Activated CD4-positive, alpha-beta T cell treated with anti-CD3 and anti-CD28 coated beads for 4 hours (primary cell): Measurements from ENCODE around the gene PGBD2.
"Not testable (repeated sequence)": the region's sequence is repeated elsewhere in the genome, so short reads cannot be mapped to it uniquely, and the experiment has no call there.

Experiments
- DNase-seq, 2 donors: peaks; one replicate each; pipeline ENCODE4 v3.0.0-alpha.2; 2020

Gene PGBD2

GRCh38 chr1:248889914-248890243, 16.2 kb upstream of the PGBD2 start:
- not testable (repeated sequence) for DNase-seq

DNA sequence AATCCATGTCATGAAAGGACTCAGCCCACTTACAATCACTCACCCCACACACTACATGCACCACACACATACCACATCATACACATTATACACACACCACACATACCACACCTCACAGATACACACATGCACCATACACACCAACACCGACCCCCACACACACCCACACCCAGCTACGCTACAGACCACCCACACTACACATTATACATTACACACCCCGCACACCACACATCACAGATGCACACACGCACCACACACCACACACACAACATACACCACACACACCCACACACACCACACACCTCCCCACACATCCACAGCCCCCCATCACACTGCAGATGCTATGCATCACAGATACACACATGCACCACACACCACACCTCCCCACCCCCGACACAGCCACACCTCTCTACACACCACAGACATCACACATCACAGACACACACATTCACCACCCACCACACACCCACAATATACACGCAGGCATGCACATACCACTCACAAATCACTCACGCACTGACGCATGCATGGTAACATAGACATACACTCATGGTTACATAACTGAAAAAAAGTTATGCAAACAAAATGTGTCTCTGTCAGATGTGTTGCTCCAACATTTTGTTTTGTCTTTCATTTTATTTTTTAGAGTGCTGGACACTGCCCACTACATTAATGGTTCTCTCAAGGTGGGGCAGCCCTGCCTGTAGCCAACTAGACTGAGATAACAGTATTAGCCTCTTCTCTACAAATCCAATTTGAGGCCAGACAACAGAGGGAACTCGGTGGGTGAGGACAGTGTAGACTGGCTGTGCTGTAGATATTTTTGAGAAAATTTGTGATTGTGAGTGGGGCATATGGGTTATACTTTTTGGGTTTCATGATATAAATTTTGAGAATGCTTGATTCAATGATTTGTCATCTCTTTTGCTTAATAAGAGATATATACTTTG, 15.2 kb upstream of the PGBD2 start:
- DNase-seq: no peak

DNA sequence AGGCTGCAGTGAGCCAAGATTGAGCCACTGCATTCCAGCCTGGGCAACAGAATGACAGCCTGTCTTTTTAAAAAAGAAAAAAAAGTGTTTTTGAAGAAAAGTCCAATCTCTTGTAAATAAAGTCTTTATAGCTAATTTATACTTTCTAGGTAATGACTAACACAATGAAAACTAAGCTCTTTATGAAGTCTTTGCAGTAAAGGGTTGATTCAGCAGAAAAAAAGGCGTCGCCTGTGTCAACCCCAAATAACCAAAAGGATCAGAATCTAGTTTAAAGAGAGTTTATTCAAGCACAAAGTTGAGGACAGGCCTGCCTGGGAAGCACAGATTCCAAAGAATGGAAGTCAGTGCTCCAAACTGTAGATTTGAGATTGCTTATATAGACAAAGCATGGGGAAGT, 14.3 kb upstream of the PGBD2 start:
- no peak for DNase-seq

- DNase-seq: no peak
Observed at GRCh38 chr1:248892590-248892989, 13.4 kb upstream of the PGBD2 start.

- DNase-seq: no peak
Observed at GRCh38 chr1:248894837-248895236, 11.2 kb upstream of the PGBD2 start.

- no peak for DNase-seq
Observed at GRCh38 chr1:248897412-248898337, 8.4 kb upstream of the PGBD2 start.

DNA sequence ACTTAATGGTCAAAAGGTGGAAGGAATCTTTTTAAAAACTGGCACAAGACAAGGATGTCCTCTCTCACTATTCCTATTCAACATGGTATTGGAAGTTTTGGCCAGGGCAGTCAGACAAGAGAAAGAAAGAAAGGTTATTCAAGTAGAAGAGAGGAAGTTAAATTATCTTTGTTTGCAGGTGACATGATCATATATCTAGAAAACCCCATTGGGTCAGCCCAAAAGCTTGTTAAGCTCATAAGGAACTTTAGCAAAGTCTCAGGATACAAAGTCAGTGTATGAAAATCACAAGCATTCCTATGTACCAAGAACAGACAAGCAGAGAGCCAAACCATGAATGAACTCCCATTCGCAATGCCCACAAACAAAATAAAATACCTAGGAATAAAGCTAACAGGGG, 5.4 kb upstream of the PGBD2 start:
- no peak for DNase-seq

- DNase-seq: no peak
Observed at GRCh38 chr1:248901578-248901977, 4.5 kb upstream of the PGBD2 start.

- no peak for DNase-seq
Observed at GRCh38 chr1:248904437-248905216, 1.4 kb upstream of the PGBD2 start.

DNA sequence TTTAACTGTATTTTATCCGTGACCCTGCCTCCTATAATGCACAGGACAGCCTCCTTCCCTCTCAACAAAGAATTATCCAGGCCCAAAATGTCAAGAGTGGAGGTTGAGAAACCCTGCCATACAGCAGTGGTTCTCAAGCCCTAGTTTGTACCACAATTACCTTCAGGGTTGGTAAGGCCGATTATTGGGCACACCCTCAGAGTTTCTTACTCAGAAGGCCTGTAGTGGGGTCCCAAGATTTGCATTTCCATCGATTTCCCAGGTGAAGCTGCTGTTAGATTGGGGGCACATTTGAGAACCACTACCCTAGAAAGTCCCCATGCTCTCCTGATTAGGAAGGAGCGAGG, 400 bp upstream of the PGBD2 start:
- DNase-seq: peak in 1 of 2 donors; percentile 5

DNA sequence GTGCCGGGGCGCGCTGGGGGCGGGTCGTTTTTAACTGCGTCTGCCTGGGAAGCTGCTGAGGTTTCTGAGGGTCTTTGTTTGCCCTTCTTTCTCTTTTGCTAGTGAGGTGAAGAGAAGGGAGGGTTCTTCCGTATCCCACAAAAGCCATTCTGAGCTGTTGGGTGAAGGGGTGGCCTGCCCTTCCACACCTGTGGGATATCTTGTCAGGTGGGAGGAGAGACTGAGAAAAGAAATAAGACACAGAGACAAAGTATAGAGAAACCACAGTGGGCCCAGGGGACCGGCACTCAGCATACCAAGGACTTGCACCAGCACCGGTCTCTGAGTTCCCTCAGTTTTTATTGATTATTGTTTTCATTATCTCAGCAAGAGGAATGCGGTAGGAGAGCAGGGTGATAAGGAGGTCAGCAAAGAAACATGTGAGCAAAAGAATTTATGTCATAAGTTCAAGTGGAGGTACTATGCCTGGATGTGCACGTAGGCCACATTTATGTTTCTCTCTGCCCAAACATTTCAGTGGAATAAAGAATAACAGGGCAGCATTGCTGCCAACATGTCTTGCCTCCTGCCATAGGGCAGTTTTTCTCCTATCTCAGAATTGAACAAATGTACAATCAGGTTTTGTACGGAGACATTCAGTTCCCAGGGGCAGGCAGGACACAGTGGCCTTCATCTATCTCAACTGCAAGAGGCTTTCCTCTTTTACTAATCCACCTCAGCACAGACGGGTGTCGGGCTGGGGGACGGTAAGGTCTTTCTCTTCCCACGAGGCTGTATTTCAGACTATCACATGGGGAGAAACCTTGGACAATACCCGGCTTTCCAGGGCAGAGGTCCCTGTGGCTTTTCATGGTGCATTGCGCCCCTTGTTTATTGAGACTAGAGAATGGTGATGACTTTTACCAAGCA, 972 bp downstream of the PGBD2 start:
- DNase-seq: no peak

DNA sequence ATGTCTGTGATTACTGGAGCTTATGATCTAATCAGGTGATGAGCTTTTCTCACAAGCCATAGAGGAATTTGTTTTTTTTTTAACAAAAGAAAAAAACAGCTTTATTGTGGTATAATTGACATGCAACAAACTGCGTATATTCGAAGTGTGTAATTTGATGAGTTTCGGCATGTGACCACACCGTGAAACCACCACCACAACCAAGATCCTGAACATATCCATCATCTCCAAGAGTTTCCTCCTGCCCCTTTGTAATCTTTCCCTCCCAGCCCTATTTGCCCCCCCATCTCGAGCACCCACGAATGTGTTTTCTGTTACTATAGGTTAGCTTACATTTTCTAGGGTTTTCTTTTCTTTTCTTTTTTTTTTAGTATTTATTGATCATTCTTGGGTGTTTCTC, 4.7 kb downstream of the PGBD2 start:
- no peak for DNase-seq

GRCh38 chr1:248913933-248914332, 7.9 kb downstream of the PGBD2 start:
- no peak for DNase-seq

DNA sequence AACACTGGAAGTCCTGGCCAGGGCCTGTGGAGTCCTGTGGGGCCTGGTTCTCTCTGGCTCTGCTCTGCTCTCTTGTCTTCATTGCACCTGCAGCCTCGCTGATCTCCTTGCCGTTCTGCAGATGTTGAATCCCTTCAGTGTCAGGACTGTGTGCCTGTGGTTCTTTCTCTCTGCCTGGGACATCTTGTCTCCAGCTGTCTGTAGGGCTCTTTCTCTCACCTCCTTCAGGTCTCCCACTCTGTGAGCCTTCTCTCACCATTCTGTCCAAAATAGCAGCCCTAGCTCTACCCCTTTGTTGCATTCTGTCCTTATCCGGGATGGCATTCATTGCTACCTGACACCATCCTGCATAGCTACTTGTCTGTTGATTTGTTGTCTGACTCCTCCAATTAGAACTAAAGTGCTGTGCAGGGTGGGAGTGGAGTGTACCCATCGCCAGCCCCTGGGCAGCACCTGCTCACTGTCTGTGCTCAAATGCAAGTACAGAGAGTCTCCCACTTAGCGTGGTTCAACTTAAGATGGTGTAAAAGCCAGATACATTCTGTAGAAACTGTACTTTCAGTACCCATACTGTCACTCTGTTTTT, 8.9 kb downstream of the PGBD2 start:
- DNase-seq: no peak

DNA sequence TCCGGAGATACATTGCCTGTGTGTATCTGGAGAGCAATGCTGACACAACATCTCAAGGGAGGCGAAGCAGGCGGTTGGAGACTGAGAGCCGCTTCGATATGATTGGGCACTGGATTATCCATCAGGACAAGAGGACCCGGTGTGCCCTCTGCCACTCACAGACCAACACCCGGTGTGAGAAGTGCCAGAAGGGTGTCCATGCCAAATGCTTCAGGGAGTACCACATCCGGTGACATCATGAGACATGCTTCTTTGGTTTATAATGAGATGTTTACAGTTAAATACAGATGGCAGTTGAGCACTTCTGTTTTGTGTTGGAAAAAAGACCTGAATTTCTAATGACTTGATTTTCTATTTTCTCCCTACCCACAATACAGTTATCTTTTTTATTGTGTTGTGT, 12.1 kb downstream of the PGBD2 start:
- no peak for DNase-seq

GRCh38 chr1:248923352-248924338, 17.6 kb downstream of the PGBD2 start:
- DNase-seq: no peak

- DNase-seq: peak; percentile 41 to 45
Observed at GRCh38 chr1:248924696-248925532, 18.9 kb downstream of the PGBD2 start.

DNA sequence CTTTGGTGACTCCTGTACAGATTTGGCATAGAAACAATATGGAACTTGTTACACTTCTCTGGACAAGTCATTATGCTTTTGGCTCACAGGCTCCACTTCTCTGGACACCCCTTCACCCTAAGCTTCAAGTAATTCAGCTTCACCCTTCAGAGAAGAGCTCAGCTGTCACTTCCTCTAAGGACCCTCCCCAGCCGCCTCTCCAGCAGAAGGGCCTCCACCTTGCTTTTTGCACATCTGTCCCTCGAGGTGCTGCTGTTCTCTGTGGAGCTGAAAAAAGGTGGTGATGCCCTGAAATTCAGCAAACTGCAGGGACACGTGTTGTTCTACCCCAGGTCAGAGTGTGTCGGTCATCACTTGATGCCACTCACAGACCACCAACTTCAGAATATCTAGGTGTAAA, 19.8 kb downstream of the PGBD2 start:
- DNase-seq: not testable (repeated sequence)
